Measurements from ENCODE around the gene PPP1R14D.

GRCh38 chr15:40869686-40870085, 41.2 kb upstream of the PPP1R14D start:
- TF ChIP-seq CTCF (IDR thresholded peaks at IDR 0.05; ENCODE audit: low read length): no peak
- no peak for TF ChIP-seq EZH2 (optimal IDR thresholded peaks at IDR 0.05; ENCODE audit: low read depth, low read length)
- TF ChIP-seq EZH2phosphoT487 (IDR thresholded peaks at IDR 0.05; ENCODE audit: low read length): no peak

Data from MM.1S (cell line).